GM13976 (cell line): ENCODE measurements around the gene HM13.
"Not testable (repeated sequence)": the region's sequence is repeated elsewhere in the genome, so short reads cannot be mapped to it uniquely, and the experiment has no call there.

ENCODE experiments used
- DNase-seq: peaks from one replicate; pipeline ENCODE4 v3.0.0; 2012; ENCODE audit warnings: low spot score
- CTCF ChIP-seq: IDR thresholded peaks from 2 replicates; pipeline ENCODE4 v1.5.1; 2012; ENCODE audit warnings: borderline replicate concordance, mild to moderate bottlenecking; ENCODE audit not compliant: insufficient read depth; ENCODE audit errors: extremely low read depth, missing control alignments, control extremely low read depth
- in situ Hi-C: fragments of 300-500 bp; cut with MboI; formaldehyde crosslinking; loops from one replicate; pipeline ENCODE4 v1.12.0; 2022; ENCODE audit warnings: low sequenced_read_pairs, mixed read lengths, inconsistent platforms; ENCODE audit not compliant: unreplicated experiment

HM13 gene

GRCh38 chr20:31595654-31596411 lies 81.6 kb downstream of the HM13 start:
- in situ Hi-C loops, result no loop called here
- no peak for TF ChIP-seq CTCF
- no peak for DNase-seq

- in situ Hi-C loops, DNase-seq: not testable (repeated sequence)
Observed at GRCh38 chr20:31596412-31596715, 82.1 kb downstream of the HM13 start.

- TF ChIP-seq CTCF, result no peak
- no peak for DNase-seq
- in situ Hi-C loops, result no loop called here
Observed at GRCh38 chr20:31596831-31597480, 82.7 kb downstream of the HM13 start.

- no peak for DNase-seq
- TF ChIP-seq CTCF, result no peak
- in situ Hi-C loops, result no loop called here
Observed at GRCh38 chr20:31597481-31597855, 83.2 kb downstream of the HM13 start.

- TF ChIP-seq CTCF, result no peak
- in situ Hi-C loops, result no loop called here
- no peak for DNase-seq
Observed at GRCh38 chr20:31602431-31602778, 88.2 kb downstream of the HM13 start.

- peak; percentile 73 for DNase-seq
- in situ Hi-C loops, result no loop called here
- TF ChIP-seq CTCF, result no peak
Observed at GRCh38 chr20:31602779-31603441, 88.7 kb downstream of the HM13 start.
